ENCODE data around the gene SLC35F3.

Gene SLC35F3

DNA sequence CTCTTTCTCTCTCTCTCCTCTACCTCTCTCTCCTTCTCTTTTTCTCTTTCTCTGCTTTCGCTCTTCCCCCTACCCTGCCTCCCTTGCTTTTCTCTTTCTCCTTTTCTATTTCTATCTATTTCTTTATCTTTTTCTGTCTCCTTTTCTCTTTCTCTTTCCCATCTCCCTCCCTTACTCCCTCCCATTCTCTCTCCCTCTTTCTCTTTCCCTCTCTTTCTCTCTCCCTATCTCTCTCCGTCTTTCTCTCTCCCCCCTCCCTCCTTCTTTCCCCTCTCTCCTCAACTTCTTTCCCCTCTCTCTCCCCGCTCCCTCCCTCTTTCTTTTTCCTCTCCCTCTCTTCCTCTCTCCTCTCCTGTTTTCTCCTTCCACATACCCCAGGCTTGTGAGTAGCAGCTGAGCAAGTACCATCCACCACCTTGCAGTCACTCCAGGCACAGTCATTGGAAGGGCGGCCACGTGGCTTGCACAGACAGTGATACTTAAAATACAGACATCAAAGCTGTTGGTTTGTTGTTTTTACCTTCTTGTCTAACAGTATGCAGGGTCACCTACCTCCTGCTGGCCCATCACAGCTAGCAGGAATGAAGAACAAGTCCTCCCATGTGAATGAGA lies 259.7 kb downstream of the SLC35F3 start:
- no peak for DNase-seq (ENCODE audit: extremely low read depth, low read depth)
- TF ChIP-seq, protein P1, sequence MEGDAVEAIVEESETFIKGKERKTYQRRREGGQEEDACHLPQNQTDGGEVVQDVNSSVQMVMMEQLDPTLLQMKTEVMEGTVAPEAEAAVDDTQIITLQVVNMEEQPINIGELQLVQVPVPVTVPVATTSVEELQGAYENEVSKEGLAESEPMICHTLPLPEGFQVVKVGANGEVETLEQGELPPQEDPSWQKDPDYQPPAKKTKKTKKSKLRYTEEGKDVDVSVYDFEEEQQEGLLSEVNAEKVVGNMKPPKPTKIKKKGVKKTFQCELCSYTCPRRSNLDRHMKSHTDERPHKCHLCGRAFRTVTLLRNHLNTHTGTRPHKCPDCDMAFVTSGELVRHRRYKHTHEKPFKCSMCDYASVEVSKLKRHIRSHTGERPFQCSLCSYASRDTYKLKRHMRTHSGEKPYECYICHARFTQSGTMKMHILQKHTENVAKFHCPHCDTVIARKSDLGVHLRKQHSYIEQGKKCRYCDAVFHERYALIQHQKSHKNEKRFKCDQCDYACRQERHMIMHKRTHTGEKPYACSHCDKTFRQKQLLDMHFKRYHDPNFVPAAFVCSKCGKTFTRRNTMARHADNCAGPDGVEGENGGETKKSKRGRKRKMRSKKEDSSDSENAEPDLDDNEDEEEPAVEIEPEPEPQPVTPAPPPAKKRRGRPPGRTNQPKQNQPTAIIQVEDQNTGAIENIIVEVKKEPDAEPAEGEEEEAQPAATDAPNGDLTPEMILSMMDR (IDR thresholded peaks at IDR 0.05; ENCODE audit: low read depth, low read length), result no peak

DNA sequence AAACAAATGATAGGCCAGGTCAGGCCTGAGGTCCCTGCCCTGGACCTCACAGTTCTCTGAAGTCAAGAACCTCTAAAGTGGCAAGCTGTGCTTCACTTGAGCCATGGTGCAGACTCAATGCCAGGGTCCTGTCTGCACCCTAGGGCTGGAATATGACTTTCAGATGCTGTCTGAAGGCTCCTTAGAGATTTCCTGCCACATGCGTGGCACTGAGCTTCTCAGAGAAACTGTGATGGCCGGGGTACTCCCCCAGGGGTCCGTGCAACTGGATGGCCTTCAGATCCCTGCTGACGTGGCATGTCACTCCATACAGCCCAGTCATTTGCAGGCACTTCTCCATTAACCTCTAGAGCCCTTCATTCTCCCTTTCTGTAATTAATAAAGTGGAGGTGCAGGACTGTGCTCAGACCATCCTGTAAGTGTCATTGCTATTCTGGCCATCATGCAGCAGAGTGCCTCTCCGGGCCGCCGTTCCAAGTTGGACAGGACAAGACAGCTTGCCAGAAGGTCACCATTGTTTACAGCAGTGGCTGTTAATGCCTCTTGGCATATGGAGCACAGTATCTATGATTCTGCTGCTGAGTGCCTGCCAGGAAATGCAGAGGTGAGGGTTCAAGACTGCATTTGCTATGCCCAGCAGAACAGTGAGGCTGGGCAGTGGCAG lies 263.7 kb downstream of the SLC35F3 start:
- TF ChIP-seq, protein P1 (IDR thresholded peaks at IDR 0.05; ENCODE audit: low read depth, low read length), result no peak
- DNase-seq (ENCODE audit: extremely low read depth, low read depth), result no peak

DNA sequence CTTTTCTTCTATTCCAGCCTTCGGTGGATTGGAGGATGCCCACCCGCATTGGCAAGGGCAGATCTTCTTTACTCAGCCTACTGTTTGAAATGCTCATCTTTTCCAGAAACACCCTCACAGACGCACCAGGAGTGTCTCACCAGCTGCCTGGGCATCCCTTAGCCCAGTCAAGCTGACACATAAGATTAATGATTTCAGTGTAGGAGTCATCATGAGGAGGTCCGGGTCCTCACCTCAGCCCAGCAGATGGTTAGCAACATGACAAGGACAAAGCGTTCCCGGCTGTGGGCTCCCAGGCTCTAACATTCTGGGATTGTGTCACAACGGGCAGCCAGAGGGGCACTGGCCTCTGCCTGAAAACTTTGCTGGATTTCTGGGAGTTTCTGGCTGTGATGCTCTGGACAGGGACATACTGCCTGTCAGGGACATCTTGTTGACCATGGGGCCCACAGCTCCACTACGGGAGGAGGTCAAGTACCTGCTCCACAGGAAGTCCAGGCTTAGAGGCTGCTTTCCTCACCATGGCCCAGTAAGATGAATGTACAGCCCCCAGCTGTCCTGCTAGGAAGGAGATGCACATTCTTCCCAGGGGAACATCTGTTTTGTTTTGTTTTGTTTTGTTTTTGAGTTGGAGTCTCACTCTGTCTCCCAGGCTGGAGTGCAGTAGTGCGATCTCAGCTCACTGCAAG lies 264.8 kb downstream of the SLC35F3 start:
- no peak for DNase-seq (ENCODE audit: extremely low read depth, low read depth)
- TF ChIP-seq, protein P1 (IDR thresholded peaks at IDR 0.05; ENCODE audit: low read depth, low read length), result no peak

DNA sequence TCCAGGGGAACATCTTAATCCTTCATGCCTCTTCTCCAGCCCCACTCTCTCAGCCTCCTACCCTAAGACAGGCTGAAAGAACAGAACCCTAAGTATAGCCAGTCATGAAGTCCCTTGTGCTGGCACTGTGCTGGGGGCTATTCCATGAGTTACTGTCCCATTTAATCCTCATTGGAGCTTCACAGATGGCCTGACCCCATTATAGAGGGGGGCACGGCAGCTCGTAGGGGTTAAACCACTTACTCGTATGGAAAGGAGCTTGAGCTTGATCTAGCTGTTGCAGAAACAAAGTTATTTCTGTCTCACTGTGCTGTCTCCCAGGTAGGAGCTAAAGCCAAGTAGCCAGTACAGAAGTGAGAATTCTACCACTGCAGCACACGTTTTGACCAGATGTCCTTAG lies 265.6 kb downstream of the SLC35F3 start:
- DNase-seq (ENCODE audit: extremely low read depth, low read depth), result no peak
- TF ChIP-seq, protein P1 (IDR thresholded peaks at IDR 0.05; ENCODE audit: low read depth, low read length), result no peak

DNA sequence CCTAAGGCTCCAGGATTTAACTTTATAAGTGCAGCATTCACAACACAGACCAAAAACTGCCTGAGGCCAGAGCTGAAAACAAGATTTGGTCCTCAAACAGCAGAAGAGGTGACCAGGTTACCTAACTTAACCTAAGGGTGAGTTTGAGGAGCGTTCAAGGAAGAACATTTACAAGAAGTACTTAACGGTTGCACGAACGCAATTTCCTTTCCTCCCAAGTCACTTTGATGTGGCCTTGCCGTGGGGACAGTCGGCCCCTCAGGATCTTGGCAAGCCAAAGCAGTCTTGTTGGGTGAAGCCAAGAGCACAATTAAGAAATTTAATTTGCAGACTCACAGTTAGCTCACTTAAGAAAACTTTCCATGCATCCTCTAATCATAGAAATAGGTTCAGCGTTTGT lies 266.1 kb downstream of the SLC35F3 start:
- TF ChIP-seq, protein P1 (IDR thresholded peaks at IDR 0.05; ENCODE audit: low read depth, low read length), result no peak

DNA sequence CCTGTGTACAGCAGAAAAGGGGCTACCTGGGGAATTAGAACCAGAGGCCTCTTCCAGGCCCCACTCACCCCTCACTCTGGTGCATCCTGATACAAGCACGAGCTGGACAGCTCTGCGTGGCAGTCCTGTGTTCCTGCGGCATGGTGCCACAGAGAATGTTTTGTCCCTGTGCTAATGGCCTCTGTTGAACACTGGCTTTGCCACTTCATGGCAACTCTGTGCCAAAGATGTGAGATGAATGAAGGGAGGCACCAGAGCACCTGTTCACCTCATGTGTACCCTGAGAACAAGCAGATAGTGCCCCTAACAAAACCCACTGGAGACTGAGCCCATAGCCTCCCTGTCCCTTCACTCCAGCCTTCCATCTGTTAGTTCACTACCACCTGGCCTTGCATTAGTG lies 269.5 kb downstream of the SLC35F3 start:
- no peak for DNase-seq (ENCODE audit: extremely low read depth, low read depth)
- TF ChIP-seq, protein P1 (IDR thresholded peaks at IDR 0.05; ENCODE audit: low read depth, low read length), result no peak

More for the DNA sequence above, 266.1 kb downstream of the SLC35F3 start:
- DNase-seq (ENCODE audit: extremely low read depth, low read depth), result no peak

DNA sequence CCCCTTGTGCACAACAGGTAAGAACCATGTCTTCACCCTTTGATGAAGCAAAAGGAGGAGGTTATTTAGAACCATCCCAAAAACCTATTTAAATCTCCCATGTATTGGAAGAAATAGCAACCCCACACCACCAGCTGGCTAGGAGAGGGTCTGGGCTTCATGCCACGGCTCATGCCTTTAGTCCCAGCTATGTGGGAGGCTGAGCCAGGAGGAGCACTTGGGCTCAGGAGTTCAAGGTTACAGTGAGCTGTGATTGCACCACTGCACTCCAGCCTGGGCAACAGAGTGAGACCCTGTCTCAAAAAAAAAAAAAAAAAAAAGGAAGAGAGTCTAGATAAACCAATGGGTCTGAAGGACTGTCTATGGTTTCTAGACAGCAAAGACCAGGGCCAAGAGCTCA lies 270.9 kb downstream of the SLC35F3 start:
- TF ChIP-seq, protein P1 (IDR thresholded peaks at IDR 0.05; ENCODE audit: low read depth, low read length), result no peak
- no peak for DNase-seq (ENCODE audit: extremely low read depth, low read depth)
